Gastrocnemius medialis (tissue), 4 donors: ENCODE measurements around the gene MYOM3.

Experiments
- CTCF ChIP-seq, 5 experiments: fragments of 450-650 bp in 3 of 5; fragments of 200-600 bp in 2 of 5; sonication (generic) in 2 of 5; IDR thresholded peaks in 4 of 5; conservative IDR thresholded peaks in 1 of 5; 1 replicate in 4 of 5; 2 replicates in 1 of 5; pipeline ENCODE4 v1.5.1; 2016 to 2019; ENCODE audit warnings: antibody characterized with exemption in 5 of 5, mild to moderate bottlenecking in 3 of 5, moderate library complexity in 3 of 5
- POLR2A ChIP-seq, 2 donors: fragments of 450-650 bp; IDR thresholded peaks; one replicate each; pipeline ENCODE4 v1.6.1; 2017; ENCODE audit warnings: antibody characterized with exemption in 2 of 2, mild to moderate bottlenecking in 2 of 2, moderate library complexity in 2 of 2

DNA sequence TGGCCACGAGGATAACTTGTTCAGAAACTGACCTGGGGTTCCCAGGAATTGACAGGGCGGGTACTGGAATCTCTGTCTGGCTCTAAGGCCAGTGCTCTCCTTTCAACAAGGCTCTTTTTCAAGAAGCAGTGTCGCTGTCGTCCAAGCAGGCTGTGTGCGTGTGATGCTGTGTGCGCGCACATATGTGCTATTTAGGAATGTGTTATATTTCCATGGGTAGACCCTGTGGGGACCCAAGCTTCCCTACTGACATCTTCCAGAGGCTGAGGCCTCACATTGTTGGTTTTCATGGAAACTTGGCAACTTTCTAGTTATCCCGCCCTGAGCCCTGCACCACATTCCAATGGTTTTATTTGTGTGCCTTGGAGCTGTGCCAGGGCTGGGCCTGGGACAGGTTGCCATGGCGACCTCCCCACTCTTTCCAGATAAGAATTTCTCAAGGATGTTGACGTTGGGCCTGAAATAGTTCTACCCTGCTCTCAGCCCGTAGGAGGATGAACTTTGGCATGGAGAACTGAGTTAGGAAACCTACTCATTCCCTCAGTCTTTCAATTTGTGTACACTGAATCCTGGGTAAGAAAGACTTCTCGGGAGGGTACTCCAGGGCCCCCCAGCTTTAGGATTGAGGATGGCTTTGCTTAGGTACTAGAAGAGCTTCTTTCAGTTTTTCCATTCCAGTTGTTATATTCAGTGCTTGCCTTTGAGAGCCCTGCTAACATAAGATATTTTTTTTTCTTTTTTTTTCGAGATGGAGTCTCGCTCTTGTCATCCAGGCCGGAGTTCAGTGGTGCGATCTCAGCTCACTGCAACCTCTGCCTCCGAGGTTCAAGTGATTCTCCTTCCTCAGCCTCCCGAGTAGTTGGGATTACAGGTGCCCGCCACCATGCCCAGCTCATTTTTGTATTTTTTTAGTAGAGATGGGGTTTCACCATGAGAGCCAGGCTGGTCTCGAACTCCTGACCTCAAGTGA lies 93.0 kb downstream of the MYOM3 start:
- no peak for TF ChIP-seq CTCF (IDR thresholded peaks at IDR 0.05 in 4 of 5, conservative IDR thresholded peaks at IDR 0.05 in 1 of 5)
- TF ChIP-seq POLR2A (IDR thresholded peaks at IDR 0.05): peak in 1 of 2 donors; percentile 27
